ENCODE measurements around the gene TEAD1.

TEAD1 gene

GRCh38 chr11:12768726-12769673 lies 94.8 kb downstream of the TEAD1 start:
- DNase-seq, result no peak

GRCh38 chr11:12769834-12770345 lies 95.7 kb downstream of the TEAD1 start:
- no peak for DNase-seq

- DNase-seq, result no peak
These were observed 96.2 kb downstream of the TEAD1 start for GRCh38 chr11:12770435-12770834.

GRCh38 chr11:12770966-12771597 lies 96.9 kb downstream of the TEAD1 start:
- no peak for DNase-seq

- DNase-seq, result no peak
These were observed 97.7 kb downstream of the TEAD1 start for GRCh38 chr11:12771875-12772274.

- DNase-seq, result no peak
These were observed 98.1 kb downstream of the TEAD1 start for GRCh38 chr11:12772324-12772723.

- DNase-seq, result no peak
These were observed 99.4 kb downstream of the TEAD1 start for GRCh38 chr11:12773591-12773990.

GRCh38 chr11:12775955-12776354 lies 101.7 kb downstream of the TEAD1 start:
- no peak for DNase-seq

- no peak for DNase-seq
These were observed 103.1 kb downstream of the TEAD1 start for GRCh38 chr11:12777208-12777874.

- DNase-seq, result no peak
These were observed 104.2 kb downstream of the TEAD1 start for GRCh38 chr11:12778240-12778905.

- no peak for DNase-seq
These were observed 109.5 kb downstream of the TEAD1 start for GRCh38 chr11:12783765-12784164.

GRCh38 chr11:12784445-12784844 lies 110.2 kb downstream of the TEAD1 start:
- no peak for DNase-seq

- no peak for DNase-seq
These were observed 110.8 kb downstream of the TEAD1 start for GRCh38 chr11:12784987-12785386.

GRCh38 chr11:12785901-12786300 lies 111.7 kb downstream of the TEAD1 start:
- no peak for DNase-seq

- no peak for DNase-seq
These were observed 112.2 kb downstream of the TEAD1 start for GRCh38 chr11:12786450-12786849.

GRCh38 chr11:12786891-12787290 lies 112.7 kb downstream of the TEAD1 start:
- DNase-seq, result no peak

GRCh38 chr11:12787847-12788246 lies 113.6 kb downstream of the TEAD1 start:
- no peak for DNase-seq

- no peak for DNase-seq
These were observed 114.8 kb downstream of the TEAD1 start for GRCh38 chr11:12789054-12789453.

- DNase-seq, result no peak
These were observed 115.5 kb downstream of the TEAD1 start for GRCh38 chr11:12789596-12790215.

GRCh38 chr11:12790861-12791616 lies 116.8 kb downstream of the TEAD1 start:
- no peak for DNase-seq

GRCh38 chr11:12792018-12792417 lies 117.8 kb downstream of the TEAD1 start:
- DNase-seq, result no peak

- no peak for DNase-seq
These were observed 118.4 kb downstream of the TEAD1 start for GRCh38 chr11:12792590-12792989.

Data from CD4-positive, alpha-beta T cell treated with Interferon alpha-2 for 1 hour (primary cell).